Astrocyte of the cerebellum (primary cell): ENCODE measurements around the gene FAM200A.

Source experiments
- DNase-seq: peaks from one replicate; pipeline ENCODE4 v3.0.0-alpha.2; 2011; ENCODE audit warnings: low read depth
- H3K4me3 ChIP-seq: 2 replicates; pipeline ENCODE4 v1.5.1; 2011; ENCODE audit warnings: mild to moderate bottlenecking, low read depth, low read length, moderate library complexity
- CTCF ChIP-seq: IDR thresholded peaks from 2 replicates; pipeline ENCODE4 v1.5.1; 2012; ENCODE audit warnings: low read length, low read depth, moderate library complexity, mild to moderate bottlenecking; ENCODE audit errors: missing control alignments
- in situ Hi-C: cut with HindIII; loops from 2 replicates; pipeline ENCODE4 v1.10.0; 2017; ENCODE audit warnings: low sequenced_read_pairs

FAM200A gene

GRCh38 chr7:99531354-99531765 is 20.6 kb downstream of the FAM200A start:
- no peak for TF ChIP-seq CTCF
- H3K4me3 ChIP-seq, result no peak overlapping the region
- DNase-seq, result no peak
- in situ Hi-C loops, result no loop called here

- in situ Hi-C loops, result no loop called here
- DNase-seq, result no peak
- no peak overlapping the region for H3K4me3 ChIP-seq
- TF ChIP-seq CTCF, result peak; percentile 17
These were observed 26.0 kb downstream of the FAM200A start for GRCh38 chr7:99525713-99526440.

- TF ChIP-seq CTCF, result no peak
- in situ Hi-C loops, result no loop called here
- no peak for DNase-seq
- H3K4me3 ChIP-seq, result no peak overlapping the region
These were observed 30.5 kb downstream of the FAM200A start for GRCh38 chr7:99521399-99521798.

- no peak overlapping the region for H3K4me3 ChIP-seq
- no peak for TF ChIP-seq CTCF
- DNase-seq, result no peak
- in situ Hi-C loops, result no loop called here
These were observed 37.9 kb downstream of the FAM200A start for GRCh38 chr7:99514050-99514449.

GRCh38 chr7:99505324-99505662 is 46.6 kb downstream of the FAM200A start:
- in situ Hi-C loops, result no loop called here
- peak overlapping the region; percentile 90 for H3K4me3 ChIP-seq
- DNase-seq, result no peak
- no peak for TF ChIP-seq CTCF

- peak; percentile 87 for DNase-seq
- no peak for TF ChIP-seq CTCF
- in situ Hi-C loops, result no loop called here
These were observed 47.2 kb downstream of the FAM200A start, which contains the start of gene ZKSCAN5 for GRCh38 chr7:99504603-99505323. TSS of gene ZKSCAN5 (plus strand) at chr7:99504662. CDS start at chr7:99506045, 1,383 bp downstream.

More at GRCh38 chr7:99504603-99505323, 47.2 kb downstream of the FAM200A start, which contains the start of gene ZKSCAN5:
- H3K4me3 ChIP-seq, result peak within 1 kb of the TSS; percentile 90
